NT2/D1 (cell line): ENCODE results near the gene SYNDIG1.

Experiments
- SUZ12 ChIP-seq: IDR thresholded peaks from 2 replicates; pipeline ENCODE4 v1.6.1; 2011; ENCODE audit not compliant: insufficient read length, insufficient read depth; ENCODE audit errors: extremely low read depth
- YY1 ChIP-seq: IDR thresholded peaks from 2 replicates; pipeline ENCODE4 v1.6.1; 2011; ENCODE audit not compliant: insufficient read length, insufficient read depth
- ZNF274 ChIP-seq: IDR thresholded peaks from 2 replicates; pipeline ENCODE4 v1.6.1; 2011; ENCODE audit warnings: mild to moderate bottlenecking, low read depth, low read length

DNA sequence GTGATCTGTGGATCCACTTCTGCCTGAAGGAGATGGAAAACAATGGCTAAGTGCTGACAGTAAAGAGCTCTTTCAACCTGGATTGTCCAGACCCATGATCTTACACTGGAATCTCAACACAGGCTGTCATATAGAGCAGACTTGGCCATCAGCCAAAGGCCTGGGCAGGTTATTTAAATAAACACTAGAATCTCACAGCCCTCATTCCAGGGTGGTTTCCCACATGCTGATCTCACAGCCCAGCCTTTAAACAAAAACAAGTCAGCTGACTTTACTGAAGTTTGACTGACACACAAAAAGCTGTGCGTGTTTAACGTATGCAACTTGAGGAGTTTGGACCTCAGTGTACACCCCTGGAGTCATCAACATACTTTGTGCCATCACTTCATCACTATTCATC, 28.4 kb downstream of the SYNDIG1 start:
- TF ChIP-seq ZNF274 = no peak
- TF ChIP-seq SUZ12 = no peak
- no peak for TF ChIP-seq YY1
